ENCODE measurements around the gene ZC3H7A. TPM values are rescaled to one million over a fixed set of nuclear protein-coding genes. Genes with fewer than 3 reads are reported as not detected.

The ZC3H7A gene
- total and polyA plus RNA-seq, 2 of the 8 experiments (the other 6 are each of a cell fraction or from before 2014, with no cell fraction given) = 32.0 to 55.9 TPM

DNA sequence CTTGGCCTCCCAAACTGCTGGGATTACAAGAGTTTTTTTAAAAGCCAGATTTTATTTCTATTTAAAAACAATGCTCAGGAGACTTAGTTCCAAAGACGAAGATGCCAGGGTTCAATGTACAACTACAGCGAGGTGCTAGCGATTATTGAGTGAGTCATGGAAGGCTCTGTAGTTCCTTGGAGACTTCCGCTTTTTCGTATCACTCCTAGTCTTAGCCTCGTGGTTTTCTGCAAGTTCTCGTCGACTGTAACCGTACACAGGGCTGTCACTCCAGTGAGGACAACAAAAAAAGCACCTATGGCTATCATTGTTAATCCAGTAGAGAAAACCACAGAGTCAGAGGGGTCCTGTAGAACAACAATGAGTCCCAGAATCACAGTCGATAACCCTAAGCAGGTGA, 22.7 kb upstream of the ZC3H7A start:
- no peak overlapping the region for H4K8ac ChIP-seq (ENCODE audit: extremely low read depth, insufficient read depth, low read length)
- no peak overlapping the region for H3K4me3 ChIP-seq (ENCODE audit: extremely low read depth in 1 of 4, insufficient read depth in 2 of 4, low read depth in 3 of 4, low read length in 4 of 4)
- H2BK20ac ChIP-seq (ENCODE audit: low read length) = no peak overlapping the region
- 92% methylated on average over 10 of the region's 10 CpGs; no CpG with 5 or more reads in 1 of the 2 experiments for WGBS, 2 experiments (ENCODE audit: extremely low coverage in 1 of 2, insufficient coverage in 1 of 2, insufficient read length in 1 of 2, insufficient replicate concordance in 2 of 2, low coverage in 1 of 2, low lambda C conversion rate in 2 of 2, missing lambda C conversion rate in 1 of 2)
- H3K27ac ChIP-seq (ENCODE audit: low read depth, low read length) = no peak overlapping the region
- H3K27me3 ChIP-seq (replicated peaks in 1 of 4; ENCODE audit: control insufficient read depth in 3 of 4, extremely low read depth in 1 of 4, insufficient read depth in 3 of 4, low read length in 3 of 4) = no peaks in the 10 kb centered on the region
- no peak overlapping the region for H3K9ac ChIP-seq (replicated peaks in 1 of 4; ENCODE audit: extremely low read depth in 1 of 4, low read depth in 3 of 4, low read length in 3 of 4)
- H3K36me3 ChIP-seq (ENCODE audit: control insufficient read depth in 2 of 4, insufficient read depth in 4 of 4, low read length in 3 of 4) = no peaks in the 10 kb centered on the region
- H2BK5ac ChIP-seq (ENCODE audit: low read depth, low read length) = no peak overlapping the region
- no peaks in the 10 kb centered on the region for H3K4me1 ChIP-seq (replicated peaks in 1 of 4; ENCODE audit: control insufficient read depth in 3 of 4, insufficient read depth in 4 of 4, low read length in 3 of 4)
- ChIA-PET CTCF (ENCODE audit: partially characterized antibody) (interaction anchor here (0.9 kb wide), 1 partner anchor 410 kb away, joined by 3 read pairs; no protein-coding TSS in a partner anchor), POLR2A (ENCODE audit: partially characterized antibody) (no interaction called here)
- H3K23ac ChIP-seq (ENCODE audit: insufficient read length) = no peak overlapping the region
- no peak overlapping the region for H3K4me2 ChIP-seq (ENCODE audit: insufficient read depth in 1 of 2, low read depth in 2 of 2, low read length in 2 of 2)
- H3K56ac ChIP-seq (replicated peaks; ENCODE audit: insufficient read length, low read depth, low read length) = no peak overlapping the region
- TF ChIP-seq KDM4A (IDR thresholded peaks at IDR 0.05; ENCODE audit: low read depth, low read length, severe bottlenecking) (no peak), EGR1 (IDR thresholded peaks at IDR 0.05; ENCODE audit: borderline replicate concordance, low read depth, low read length) (no peak), POLR2AphosphoS5 (IDR thresholded peaks at IDR 0.05; ENCODE audit: low read depth, low read length) (no peak), ZNF274 (IDR thresholded peaks at IDR 0.05; ENCODE audit: borderline replicate concordance, extremely low read depth, low read length) (no peak)
- TF ChIP-seq, protein P1, sequence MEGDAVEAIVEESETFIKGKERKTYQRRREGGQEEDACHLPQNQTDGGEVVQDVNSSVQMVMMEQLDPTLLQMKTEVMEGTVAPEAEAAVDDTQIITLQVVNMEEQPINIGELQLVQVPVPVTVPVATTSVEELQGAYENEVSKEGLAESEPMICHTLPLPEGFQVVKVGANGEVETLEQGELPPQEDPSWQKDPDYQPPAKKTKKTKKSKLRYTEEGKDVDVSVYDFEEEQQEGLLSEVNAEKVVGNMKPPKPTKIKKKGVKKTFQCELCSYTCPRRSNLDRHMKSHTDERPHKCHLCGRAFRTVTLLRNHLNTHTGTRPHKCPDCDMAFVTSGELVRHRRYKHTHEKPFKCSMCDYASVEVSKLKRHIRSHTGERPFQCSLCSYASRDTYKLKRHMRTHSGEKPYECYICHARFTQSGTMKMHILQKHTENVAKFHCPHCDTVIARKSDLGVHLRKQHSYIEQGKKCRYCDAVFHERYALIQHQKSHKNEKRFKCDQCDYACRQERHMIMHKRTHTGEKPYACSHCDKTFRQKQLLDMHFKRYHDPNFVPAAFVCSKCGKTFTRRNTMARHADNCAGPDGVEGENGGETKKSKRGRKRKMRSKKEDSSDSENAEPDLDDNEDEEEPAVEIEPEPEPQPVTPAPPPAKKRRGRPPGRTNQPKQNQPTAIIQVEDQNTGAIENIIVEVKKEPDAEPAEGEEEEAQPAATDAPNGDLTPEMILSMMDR (IDR thresholded peaks at IDR 0.05; ENCODE audit: control extremely low read depth in 1 of 3, insufficient read depth in 1 of 3, low read depth in 1 of 3, low read length in 3 of 3) = no peak
- TF ChIP-seq, protein P2, sequence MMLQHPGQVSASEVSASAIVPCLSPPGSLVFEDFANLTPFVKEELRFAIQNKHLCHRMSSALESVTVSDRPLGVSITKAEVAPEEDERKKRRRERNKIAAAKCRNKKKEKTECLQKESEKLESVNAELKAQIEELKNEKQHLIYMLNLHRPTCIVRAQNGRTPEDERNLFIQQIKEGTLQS (IDR thresholded peaks at IDR 0.05; ENCODE audit: insufficient read depth, low read depth, low read length) = no peak
- TF ChIP-seq, protein P3, sequence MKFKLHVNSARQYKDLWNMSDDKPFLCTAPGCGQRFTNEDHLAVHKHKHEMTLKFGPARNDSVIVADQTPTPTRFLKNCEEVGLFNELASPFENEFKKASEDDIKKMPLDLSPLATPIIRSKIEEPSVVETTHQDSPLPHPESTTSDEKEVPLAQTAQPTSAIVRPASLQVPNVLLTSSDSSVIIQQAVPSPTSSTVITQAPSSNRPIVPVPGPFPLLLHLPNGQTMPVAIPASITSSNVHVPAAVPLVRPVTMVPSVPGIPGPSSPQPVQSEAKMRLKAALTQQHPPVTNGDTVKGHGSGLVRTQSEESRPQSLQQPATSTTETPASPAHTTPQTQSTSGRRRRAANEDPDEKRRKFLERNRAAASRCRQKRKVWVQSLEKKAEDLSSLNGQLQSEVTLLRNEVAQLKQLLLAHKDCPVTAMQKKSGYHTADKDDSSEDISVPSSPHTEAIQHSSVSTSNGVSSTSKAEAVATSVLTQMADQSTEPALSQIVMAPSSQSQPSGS (IDR thresholded peaks at IDR 0.05; ENCODE audit: low read length) = no peak
- H3K4ac ChIP-seq (replicated peaks; ENCODE audit: insufficient read length, low read depth, low read length) = no peak overlapping the region
- no peaks in the 10 kb centered on the region for H3K9me3 ChIP-seq (ENCODE audit: insufficient read depth in 2 of 2, low read depth in 1 of 2, low read length in 1 of 2)
- no peaks in the 10 kb centered on the region; the same call in 1 of the 2 replicates for H3K23me2 ChIP-seq (ENCODE audit: low read depth, low read length)
- DNase-seq (ENCODE audit: low read depth in 1 of 2, low spot score in 2 of 2) = no peak
- H2BK120ac ChIP-seq (replicated peaks; ENCODE audit: low read depth, low read length) = no peak overlapping the region
- no peak overlapping the region for H2AK5ac ChIP-seq (ENCODE audit: low read depth, low read length)
- H2BK12ac ChIP-seq (ENCODE audit: low read depth, low read length) = no peak overlapping the region
- no peak overlapping the region for H2AFZ ChIP-seq (ENCODE audit: low read length)
- H3K79me1 ChIP-seq (ENCODE audit: low read depth, low read length) = no peaks in the 10 kb centered on the region
- H4K91ac ChIP-seq (replicated peaks; ENCODE audit: insufficient read length, low read length) = no peak overlapping the region
- no peak overlapping the region for H4K5ac ChIP-seq (ENCODE audit: insufficient read length, low read depth, low read length)
- H2BK15ac ChIP-seq (ENCODE audit: low read length) = no peak overlapping the region
- no peak for FAIRE-seq
- no peak overlapping the region for H3K18ac ChIP-seq (ENCODE audit: extremely low read depth, low read length)
- no peaks in the 10 kb centered on the region for H3K79me2 ChIP-seq (ENCODE audit: control insufficient read depth in 1 of 2, insufficient read depth in 2 of 2, low read length in 2 of 2)
- no peak overlapping the region for H3K14ac ChIP-seq (ENCODE audit: insufficient read length)
- H4K20me1 ChIP-seq (replicated peaks in 1 of 2; ENCODE audit: control insufficient read depth in 1 of 2, insufficient read depth in 2 of 2, low read length in 2 of 2) = no peaks in the 10 kb centered on the region
